OCI-LY3 (cell line): ENCODE measurements around the gene RHBDF2.

ENCODE experiments used
- H2AFZ ChIP-seq: fragments of 200-600, 300-600 bp; shearing (Covaris generic); 2 replicates; pipeline ENCODE4 v1.6.0; 2014; ENCODE audit warnings: antibody characterized with exemption, low read depth, low read length
- H3K27ac ChIP-seq: fragments of 200-600, 300-600 bp; sonication (generic); 2 replicates; pipeline ENCODE4 v1.5.1; 2014; ENCODE audit warnings: mild to moderate bottlenecking, low read length, moderate library complexity, mixed read lengths
- H3K27me3 ChIP-seq: fragments of 200-600, 300-600 bp; sonication (generic); 2 replicates; pipeline ENCODE4 v1.6.1; 2014; ENCODE audit warnings: low read depth, low read length, mixed read lengths
- H3K36me3 ChIP-seq: fragments of 200-600, 300-600 bp; sonication (generic); replicated peaks from 2 replicates; pipeline ENCODE3; 2014; ENCODE audit warnings: low read depth, low read length, mixed read lengths
- H3K4me1 ChIP-seq: fragments of 300-600, 200-600 bp; sonication (generic); 2 replicates; pipeline ENCODE4 v1.6.1; 2014; ENCODE audit warnings: low read length, mixed read lengths
- H3K4me2 ChIP-seq: fragments of 200-600, 300-600 bp; sonication (generic); 2 replicates; pipeline ENCODE4 v1.6.1; 2014; ENCODE audit warnings: low read length, mixed read lengths
- H3K4me3 ChIP-seq: fragments of 300-600, 200-600 bp; sonication (generic); 2 replicates; pipeline ENCODE4 v1.5.1; 2014; ENCODE audit warnings: antibody characterized with exemption, mild to moderate bottlenecking, low read length, moderate library complexity
- H3K79me2 ChIP-seq: fragments of 300-600, 200-600 bp; shearing (Covaris generic); 2 replicates; pipeline ENCODE4 v1.6.1; 2014; ENCODE audit warnings: mild to moderate bottlenecking, low read length, mixed read lengths
- H3K9ac ChIP-seq: fragments of 300-600, 200-600 bp; shearing (Covaris generic); 2 replicates; pipeline ENCODE4 v1.6.0; 2014; ENCODE audit warnings: mild to moderate bottlenecking, low read length, moderate library complexity
- H3K9me3 ChIP-seq: fragments of 200-600, 300-600 bp; shearing (Covaris generic); 2 replicates; pipeline ENCODE4 v1.6.1; 2014; ENCODE audit warnings: low read length, mixed read lengths; ENCODE audit not compliant: insufficient read depth
- H4K20me1 ChIP-seq: fragments of 200-600, 300-600 bp; sonication (generic); 2 replicates; pipeline ENCODE4 v1.6.1; 2016; ENCODE audit warnings: low read length, mixed read lengths; ENCODE audit not compliant: insufficient read depth
- EZH2phosphoT487 ChIP-seq: fragments of 200-600 bp; shearing (Covaris generic); IDR thresholded peaks from 2 replicates; pipeline ENCODE4 v1.6.1; 2018; ENCODE audit warnings: antibody characterized with exemption, mixed run types, low read depth
- TF ChIP-seq, protein P1 (sequence below): fragments of 200-600, 300-600 bp; sonication (generic); IDR thresholded peaks from 2 replicates; pipeline ENCODE4 v1.5.1; 2014; ENCODE audit warnings: antibody characterized with exemption, low read length, low read depth

The RHBDF2 gene

DNA sequence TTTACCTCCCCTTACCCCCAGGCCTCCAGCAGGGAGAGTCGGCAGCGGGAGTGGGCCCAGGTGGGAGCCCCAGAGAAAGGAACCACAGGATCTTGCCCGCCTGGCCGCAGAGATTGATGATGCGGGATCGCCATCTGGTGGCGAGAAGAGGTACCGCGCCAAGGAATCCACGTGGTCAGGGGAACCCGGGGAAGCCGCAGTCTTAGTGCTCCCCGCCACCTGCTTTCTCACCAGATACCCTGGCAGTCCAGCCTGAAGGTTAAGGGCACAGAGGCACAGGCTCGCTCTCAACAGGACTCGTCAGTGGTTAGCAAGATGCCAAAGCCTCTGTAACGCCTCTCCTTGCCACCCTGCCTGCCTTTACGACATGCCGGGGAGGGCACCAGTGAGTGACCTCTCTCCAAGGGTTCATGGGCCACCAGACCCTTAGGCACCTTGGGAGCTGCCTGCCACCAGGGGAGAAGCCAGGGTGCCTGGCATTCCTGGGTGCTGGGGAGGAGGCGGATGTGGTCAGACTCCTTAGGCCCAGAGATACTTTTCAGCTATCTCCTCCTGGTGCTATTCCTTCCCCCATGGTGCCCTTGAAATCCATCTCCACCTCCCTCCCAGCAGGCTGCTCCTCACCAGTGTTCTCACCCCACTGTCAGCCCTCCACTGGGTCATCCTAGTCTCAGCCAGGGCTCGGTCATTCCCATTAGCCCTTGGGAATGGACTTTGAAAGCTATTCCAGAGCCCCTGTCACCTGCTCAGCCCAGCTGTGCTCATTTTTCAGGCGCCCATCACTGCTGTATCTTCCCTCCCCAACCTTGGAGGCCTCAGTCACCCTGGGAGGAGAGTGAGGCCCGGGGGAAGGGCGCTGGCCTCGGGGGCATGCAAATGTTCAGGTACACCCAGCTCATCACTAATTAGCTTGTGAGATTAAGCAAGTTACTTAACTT, 5.5 kb upstream of the RHBDF2 start:
- Histone ChIP-seq H3K4me1 (peaks cover 15% of the 10 kb centered on the region), H2AFZ (peak overlapping the region; percentile 92), H3K36me3 (no peaks in the 10 kb centered on the region), H3K4me2 (peak overlapping the region; percentile 69), H3K9me3 (no peaks in the 10 kb centered on the region), H3K9ac (peak overlapping the region; percentile 37; the same call in 1 of the 2 replicates), H3K4me3 (peak overlapping the region; percentile 50), H3K27ac (no peak overlapping the region), H3K79me2 (no peaks in the 10 kb centered on the region), H4K20me1 (no peaks in the 10 kb centered on the region), H3K27me3 (no peaks in the 10 kb centered on the region)
- TF ChIP-seq, protein P1, sequence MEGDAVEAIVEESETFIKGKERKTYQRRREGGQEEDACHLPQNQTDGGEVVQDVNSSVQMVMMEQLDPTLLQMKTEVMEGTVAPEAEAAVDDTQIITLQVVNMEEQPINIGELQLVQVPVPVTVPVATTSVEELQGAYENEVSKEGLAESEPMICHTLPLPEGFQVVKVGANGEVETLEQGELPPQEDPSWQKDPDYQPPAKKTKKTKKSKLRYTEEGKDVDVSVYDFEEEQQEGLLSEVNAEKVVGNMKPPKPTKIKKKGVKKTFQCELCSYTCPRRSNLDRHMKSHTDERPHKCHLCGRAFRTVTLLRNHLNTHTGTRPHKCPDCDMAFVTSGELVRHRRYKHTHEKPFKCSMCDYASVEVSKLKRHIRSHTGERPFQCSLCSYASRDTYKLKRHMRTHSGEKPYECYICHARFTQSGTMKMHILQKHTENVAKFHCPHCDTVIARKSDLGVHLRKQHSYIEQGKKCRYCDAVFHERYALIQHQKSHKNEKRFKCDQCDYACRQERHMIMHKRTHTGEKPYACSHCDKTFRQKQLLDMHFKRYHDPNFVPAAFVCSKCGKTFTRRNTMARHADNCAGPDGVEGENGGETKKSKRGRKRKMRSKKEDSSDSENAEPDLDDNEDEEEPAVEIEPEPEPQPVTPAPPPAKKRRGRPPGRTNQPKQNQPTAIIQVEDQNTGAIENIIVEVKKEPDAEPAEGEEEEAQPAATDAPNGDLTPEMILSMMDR, result peak; percentile 89
- TF ChIP-seq EZH2phosphoT487, result no peak

DNA sequence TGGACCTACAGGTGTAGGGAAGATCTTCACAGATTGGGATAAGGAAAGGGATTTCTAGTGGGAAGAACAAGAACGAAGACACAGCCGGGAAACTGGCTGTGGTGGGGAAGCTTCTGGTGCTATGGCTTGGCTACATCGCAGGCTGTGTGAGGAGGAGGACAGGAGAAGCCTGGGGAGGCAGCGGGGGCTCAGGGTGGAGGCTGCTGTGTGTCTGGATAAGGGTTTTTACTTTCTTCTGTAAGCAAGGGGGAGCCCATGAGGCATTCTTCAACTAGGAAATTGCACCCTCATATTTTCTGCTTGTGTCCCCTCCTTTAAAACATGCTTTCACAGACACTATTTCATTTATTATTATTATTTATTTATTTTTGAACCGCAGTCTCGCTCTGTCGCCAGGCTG, 2.9 kb upstream of the RHBDF2 start:
- no peak for TF ChIP-seq EZH2phosphoT487
- TF ChIP-seq, protein P1, result 0 out of 2 replicates have a peak, but pooled peaks have one; percentile 13
- no peaks in the 10 kb centered on the region for H3K27me3 ChIP-seq
- peaks cover 20% of the 10 kb centered on the region for H3K79me2 ChIP-seq
- no peaks in the 10 kb centered on the region for H3K9me3 ChIP-seq
- H2AFZ ChIP-seq, result no peak overlapping the region
- no peak overlapping the region for H3K9ac ChIP-seq
- H3K4me1 ChIP-seq, result peaks cover 26% of the 10 kb centered on the region
- no peak overlapping the region for H3K4me3 ChIP-seq
- no peaks in the 10 kb centered on the region for H4K20me1 ChIP-seq
- H3K36me3 ChIP-seq, result peaks cover 4% of the 10 kb centered on the region
- no peak overlapping the region for H3K27ac ChIP-seq
- no peak overlapping the region for H3K4me2 ChIP-seq

DNA sequence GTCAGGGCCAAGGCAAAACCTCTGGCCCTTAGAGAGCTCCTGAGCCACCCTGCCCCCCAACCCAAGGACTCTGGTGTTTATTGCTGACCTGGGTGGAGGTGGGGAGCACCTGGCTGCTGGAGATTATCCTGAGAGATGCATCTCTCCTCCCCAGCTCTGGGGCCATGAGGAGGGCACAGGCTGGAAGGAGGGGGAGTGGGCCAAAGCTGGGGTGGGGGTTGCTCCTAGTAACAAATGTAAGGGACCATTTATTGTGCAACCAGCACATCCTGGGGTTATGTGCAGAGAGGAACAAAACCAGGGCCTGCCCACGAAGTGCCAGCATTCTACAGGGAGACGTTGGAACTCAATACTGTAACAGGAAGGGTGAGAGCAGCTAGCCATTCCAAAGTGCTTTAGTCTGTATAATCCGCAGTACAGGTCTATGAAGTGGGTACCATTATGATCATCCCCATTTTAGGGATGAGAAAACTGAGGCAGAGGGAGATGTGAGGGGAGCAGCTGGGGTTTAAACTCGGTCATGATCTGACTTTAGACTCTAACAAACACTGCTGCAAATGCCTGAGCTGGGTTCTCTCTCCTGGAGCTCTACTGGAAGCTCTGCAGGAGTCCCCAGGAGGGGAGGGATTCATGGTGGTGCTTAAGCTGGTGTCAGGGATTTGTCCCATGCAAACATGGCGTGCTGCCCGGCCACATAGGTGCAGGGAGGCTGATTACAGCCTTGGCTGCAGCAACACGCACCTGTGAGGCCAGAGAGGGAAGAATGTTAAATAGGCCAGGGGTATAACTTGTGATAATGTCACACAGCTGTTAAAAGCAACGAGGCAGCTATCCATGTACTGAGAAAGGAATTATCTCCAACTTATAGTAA, 1.4 kb upstream of the RHBDF2 start:
- Histone ChIP-seq H3K4me2 (no peak overlapping the region), H3K27ac (no peak overlapping the region), H3K79me2 (peaks cover 35% of the 10 kb centered on the region), H3K4me1 (peaks cover 41% of the 10 kb centered on the region), H2AFZ (no peak overlapping the region), H3K4me3 (no peak overlapping the region), H3K27me3 (no peaks in the 10 kb centered on the region), H3K9me3 (no peaks in the 10 kb centered on the region), H3K9ac (no peak overlapping the region), H3K36me3 (peaks cover 9% of the 10 kb centered on the region), H4K20me1 (no peaks in the 10 kb centered on the region)
- TF ChIP-seq, protein P1, result no peak
- TF ChIP-seq EZH2phosphoT487, result no peak

DNA sequence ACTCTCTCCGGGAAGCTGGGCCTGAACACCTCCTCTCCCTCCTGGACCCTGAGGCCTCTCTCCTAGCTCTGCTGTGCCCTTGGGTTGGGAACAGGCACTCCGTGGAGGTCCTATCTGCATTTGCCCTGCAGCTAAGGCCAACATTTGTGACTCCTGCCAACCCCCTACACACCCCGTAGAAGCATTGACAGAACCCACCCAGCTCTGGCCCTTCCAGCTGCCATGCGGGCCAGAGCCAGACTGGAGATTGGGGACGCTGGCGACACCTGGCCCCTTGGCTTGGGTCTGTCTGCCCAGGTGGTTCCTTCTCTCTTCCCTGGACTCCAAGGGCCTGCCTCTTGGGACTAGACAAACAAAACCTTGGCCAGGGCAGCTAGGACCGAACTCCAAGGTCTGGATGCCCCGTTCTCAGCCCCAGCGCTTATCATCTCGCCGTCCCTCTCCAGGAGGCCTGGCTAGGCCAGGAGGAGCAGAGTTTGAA, 644 bp upstream of the RHBDF2 start:
- Histone ChIP-seq H4K20me1 (no peaks in the 10 kb centered on the region), H3K36me3 (peaks cover 9% of the 10 kb centered on the region), H3K9me3 (no peaks in the 10 kb centered on the region), H3K4me1 (peaks cover 41% of the 10 kb centered on the region), H3K27ac (peak overlapping the region; percentile 18; the same call in 1 of the 2 replicates), H3K79me2 (peaks cover 40% of the 10 kb centered on the region), H3K27me3 (no peaks in the 10 kb centered on the region), H3K4me2 (peak overlapping the region; percentile 84), H3K9ac (peak overlapping the region; percentile 54), H2AFZ (peak overlapping the region; percentile 42; the same call in 1 of the 2 replicates), H3K4me3 (peak overlapping the region; percentile 84)
- TF ChIP-seq, protein P1, result no peak
- no peak for TF ChIP-seq EZH2phosphoT487
